IMR-90 (cell line): Measurements from ENCODE around the gene APOBEC3B.

Experiments
- CEBPB ChIP-seq: IDR thresholded peaks from 2 replicates; pipeline ENCODE4 v1.6.1; 2012; ENCODE audit warnings: low read depth, low read length, improper control_type of control experiment
- MXI1 ChIP-seq: IDR thresholded peaks from 2 replicates; pipeline ENCODE4 v1.6.1; 2012; ENCODE audit warnings: low read depth, mild to moderate bottlenecking, low read length, moderate library complexity, borderline replicate concordance
- POLR2A ChIP-seq: IDR thresholded peaks from 2 replicates; pipeline ENCODE4 v1.6.1; 2012; ENCODE audit warnings: mild to moderate bottlenecking, low read depth, low read length
- TF ChIP-seq, protein P1 (sequence below): conservative IDR thresholded peaks from 2 replicates; pipeline ENCODE4 v1.5.1; 2012; ENCODE audit warnings: mild to moderate bottlenecking, low read depth, low read length, improper control_type of control experiment

DNA sequence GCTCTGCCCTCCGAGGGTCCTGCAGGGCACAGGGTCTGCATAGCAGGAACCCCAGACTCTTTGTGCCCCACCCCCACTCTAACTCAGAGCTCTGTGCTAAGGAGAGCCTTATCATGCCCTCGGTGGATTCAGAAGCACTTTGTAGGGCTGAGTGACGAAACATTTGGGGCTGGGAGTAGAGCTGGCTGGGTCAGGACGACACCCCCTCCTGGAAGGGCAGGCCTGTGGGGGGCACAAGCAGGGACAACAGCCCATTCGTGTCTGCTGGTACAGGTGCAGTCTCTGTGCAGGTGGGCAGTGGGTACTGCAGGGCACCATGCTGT is 15.8 kb upstream of the APOBEC3B start:
- TF ChIP-seq, protein P1, sequence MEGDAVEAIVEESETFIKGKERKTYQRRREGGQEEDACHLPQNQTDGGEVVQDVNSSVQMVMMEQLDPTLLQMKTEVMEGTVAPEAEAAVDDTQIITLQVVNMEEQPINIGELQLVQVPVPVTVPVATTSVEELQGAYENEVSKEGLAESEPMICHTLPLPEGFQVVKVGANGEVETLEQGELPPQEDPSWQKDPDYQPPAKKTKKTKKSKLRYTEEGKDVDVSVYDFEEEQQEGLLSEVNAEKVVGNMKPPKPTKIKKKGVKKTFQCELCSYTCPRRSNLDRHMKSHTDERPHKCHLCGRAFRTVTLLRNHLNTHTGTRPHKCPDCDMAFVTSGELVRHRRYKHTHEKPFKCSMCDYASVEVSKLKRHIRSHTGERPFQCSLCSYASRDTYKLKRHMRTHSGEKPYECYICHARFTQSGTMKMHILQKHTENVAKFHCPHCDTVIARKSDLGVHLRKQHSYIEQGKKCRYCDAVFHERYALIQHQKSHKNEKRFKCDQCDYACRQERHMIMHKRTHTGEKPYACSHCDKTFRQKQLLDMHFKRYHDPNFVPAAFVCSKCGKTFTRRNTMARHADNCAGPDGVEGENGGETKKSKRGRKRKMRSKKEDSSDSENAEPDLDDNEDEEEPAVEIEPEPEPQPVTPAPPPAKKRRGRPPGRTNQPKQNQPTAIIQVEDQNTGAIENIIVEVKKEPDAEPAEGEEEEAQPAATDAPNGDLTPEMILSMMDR = no peak
- TF ChIP-seq CEBPB = no peak
- no peak for TF ChIP-seq MXI1
- TF ChIP-seq POLR2A = no peak
